HCT116 (cell line): Measurements from ENCODE around the gene KMT2B. TPM values are rescaled to one million over a fixed set of nuclear protein-coding genes. Genes with fewer than 3 reads are reported as not detected.

ENCODE experiments used
- ATAC-seq: fragments of 200-7000 bp; cut with Tn5 transposase; 2 replicates; pipeline ENCODE4 v1.9.1; 2020; ENCODE audit warnings: mild to moderate bottlenecking, moderate library complexity
- BruUV-seq: library from RNA; stranded (reverse); fragments of 400-500 nt; replicated peaks from 2 replicates; lab custom pipeline; 2021; lab: Mats Ljungman, UMichigan
- CTCF ChIA-PET: fragments of 300-600 bp; sonication (Branson Sonifier 250); formaldehyde crosslinking; loops from one replicate; lab custom pipeline; 2021; ENCODE audit warnings: antibody characterized with exemption; lab: Charles Lee
- POLR2A ChIA-PET: fragments of 300-600, 350-600 bp; sonication (Branson Sonifier 250); formaldehyde crosslinking; loops from one replicate; lab custom pipeline; 2021; ENCODE audit warnings: antibody characterized with exemption; lab: Charles Lee
- RAD21 ChIA-PET, 2 experiments: fragments of 300-600 bp; sonication (Branson Sonifier 250); formaldehyde crosslinking; loops; one replicate each; lab custom pipeline; 2023; ENCODE audit warnings: low total read pairs in 2 of 2; ENCODE audit not compliant: uncharacterized antibody in 2 of 2, unreplicated experiment in 2 of 2, low non-redundant PET in 1 of 2; lab: Charles Lee
- DNase-seq: peaks from one replicate; pipeline ENCODE4 v3.0.0-alpha.2; 2010; ENCODE audit warnings: low read depth, low spot score
- H2AFZ ChIP-seq: fragments of 200-600 bp; shearing (Covaris generic), sonication (generic); 2 replicates; pipeline ENCODE4 v1.6.1; 2017; ENCODE audit warnings: low read depth, mixed run types, mixed read lengths, antibody characterized with exemption, low read length; ENCODE audit not compliant: poor library complexity, severe bottlenecking
- H3K27ac ChIP-seq: 2 replicates; pipeline ENCODE4 v1.5.1; 2012; ENCODE audit warnings: low read depth, low read length
- H3K27me3 ChIP-seq: fragments of 200-600 bp; sonication (generic); 2 replicates; pipeline ENCODE4 v1.6.1; 2016; ENCODE audit warnings: mixed run types, low read length, mixed read lengths; ENCODE audit not compliant: insufficient read depth
- H3K36me3 ChIP-seq, 2 experiments: fragments of 200-500 bp in 1 of 2; fragments of 200-600 bp in 1 of 2; sonication (Bioruptor generic) in 1 of 2; sonication (generic) in 1 of 2; 2 replicates each; pipeline versions ENCODE4 v1.5.1 to v1.6.1; 2014 to 2016; ENCODE audit warnings: low read length in 2 of 2, inconsistent platforms in 1 of 2, mixed read lengths in 1 of 2, mixed run types in 1 of 2; ENCODE audit not compliant: insufficient read depth in 2 of 2, control insufficient read depth in 1 of 2
- H3K4me1 ChIP-seq, 2 experiments: fragments of 200-600 bp in 1 of 2; sonication (generic) in 1 of 2; 2 replicates each; pipeline versions ENCODE4 v1.5.1 to v1.6.1; 2012 to 2017; ENCODE audit warnings: low read length in 2 of 2, inconsistent platforms in 1 of 2, mild to moderate bottlenecking in 1 of 2, mixed read lengths in 1 of 2, mixed run types in 1 of 2, moderate library complexity in 1 of 2; ENCODE audit not compliant: insufficient read depth in 2 of 2, control insufficient read depth in 1 of 2
- H3K4me2 ChIP-seq: fragments of 200-600 bp; sonication (generic); 2 replicates; pipeline ENCODE4 v1.6.1; 2017; ENCODE audit warnings: mixed run types, low read length, mixed read lengths
- H3K4me3 ChIP-seq, 2 experiments: fragments of 200-600 bp in 1 of 2; sonication (generic) in 1 of 2; replicated peaks in 1 of 2; 2 replicates each; pipeline ENCODE4 v1.5.1; 2011 to 2016; ENCODE audit warnings: low read length in 2 of 2, control low read depth in 1 of 2, low read depth in 1 of 2, mild to moderate bottlenecking in 1 of 2, mixed read lengths in 1 of 2, mixed run types in 1 of 2
- H3K79me2 ChIP-seq: fragments of 200-600 bp; sonication (generic); 2 replicates; pipeline ENCODE4 v1.6.1; 2017; ENCODE audit warnings: mild to moderate bottlenecking, mixed run types, low read length, moderate library complexity, mixed read lengths; ENCODE audit not compliant: insufficient read depth
- H3K9ac ChIP-seq: fragments of 200-600 bp; sonication (generic); 2 replicates; pipeline ENCODE4 v1.6.1; 2016; ENCODE audit warnings: low read length, mixed read lengths
- H3K9me2 ChIP-seq: fragments of 200-600 bp; sonication (generic), shearing (Covaris generic); 2 replicates; pipeline ENCODE4 v1.6.1; 2017; ENCODE audit warnings: mixed run types, mild to moderate bottlenecking, moderate library complexity; ENCODE audit not compliant: insufficient read depth
- H3K9me3 ChIP-seq, 2 experiments: fragments of 200-500 bp in 1 of 2; fragments of 200-600 bp in 1 of 2; sonication (Bioruptor generic) in 1 of 2; sonication (generic) in 1 of 2; 2 replicates each; pipeline ENCODE4 v1.6.1; 2014 to 2017; ENCODE audit warnings: low read length in 2 of 2, mixed read lengths in 2 of 2, inconsistent platforms in 1 of 2, low read depth in 1 of 2, mild to moderate bottlenecking in 1 of 2, mixed run types in 1 of 2, moderate library complexity in 1 of 2; ENCODE audit not compliant: control insufficient read depth in 1 of 2, insufficient read depth in 1 of 2
- H4K20me1 ChIP-seq: fragments of 200-600 bp; sonication (generic), shearing (Covaris generic); 2 replicates; pipeline ENCODE4 v1.6.1; 2017; ENCODE audit warnings: mixed run types, mild to moderate bottlenecking, moderate library complexity; ENCODE audit not compliant: insufficient read depth
- CEBPB ChIP-seq: IDR thresholded peaks from 2 replicates; pipeline ENCODE4 v1.6.1; 2012; ENCODE audit warnings: low read depth
- EZH2phosphoT487 ChIP-seq: fragments of 200-600 bp; IDR thresholded peaks from 2 replicates; pipeline ENCODE4 v1.6.1; 2018; ENCODE audit warnings: antibody characterized with exemption, borderline replicate concordance
- FOSL1 ChIP-seq: IDR thresholded peaks from 2 replicates; pipeline ENCODE4 v1.6.1; 2012; ENCODE audit warnings: low read depth
- JUND ChIP-seq: IDR thresholded peaks from 2 replicates; pipeline ENCODE4 v1.6.1; 2012
- TCF7L2 ChIP-seq: IDR thresholded peaks from 2 replicates; pipeline ENCODE4 v1.7.0; 2011; ENCODE audit warnings: borderline replicate concordance, inconsistent platforms; ENCODE audit not compliant: insufficient read depth, insufficient read length; ENCODE audit errors: extremely low read depth
- ZNF274 ChIP-seq: fragments of 200-500 bp; sonication (Bioruptor generic); IDR thresholded peaks from 2 replicates; pipeline ENCODE4 v1.6.1; 2014; ENCODE audit warnings: mild to moderate bottlenecking, low read depth, low read length, inconsistent platforms
- intact Hi-C: fragments of 100-400 bp; cut with micrococcal nuclease; formaldehyde crosslinking; loops from 2 replicates; pipeline ENCODE4 v1.10.0; 2022
- total RNA-seq: library from RNA; stranded (reverse); gene quantifications from one replicate; pipeline ENCODE4 v1.2.1, GENCODE V29; 2021; ENCODE audit not compliant: unreplicated experiment
- TF ChIP-seq, protein P1 (sequence below): IDR thresholded peaks from 2 replicates; pipeline ENCODE4 v1.6.1; 2012

KMT2B gene
- total RNA-seq, 1 experiment from 2014 or later = 29.9 TPM

DNA sequence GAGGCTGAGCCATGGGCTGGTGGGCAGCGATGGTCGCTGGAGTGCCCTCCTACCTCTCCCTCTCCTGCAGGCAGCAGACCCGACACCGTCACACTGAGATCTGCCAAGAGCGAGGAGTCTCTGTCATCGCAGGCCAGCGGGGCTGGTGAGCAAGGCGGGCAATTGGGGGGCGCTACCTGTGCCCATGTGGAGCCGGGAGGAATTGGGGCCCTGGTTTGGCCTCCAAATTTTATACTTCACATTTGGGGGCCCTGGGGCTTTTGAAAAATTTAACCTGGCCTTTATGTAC, 67.5 kb downstream of the KMT2B start:
- CTCF ChIA-PET = no interaction called here

DNA sequence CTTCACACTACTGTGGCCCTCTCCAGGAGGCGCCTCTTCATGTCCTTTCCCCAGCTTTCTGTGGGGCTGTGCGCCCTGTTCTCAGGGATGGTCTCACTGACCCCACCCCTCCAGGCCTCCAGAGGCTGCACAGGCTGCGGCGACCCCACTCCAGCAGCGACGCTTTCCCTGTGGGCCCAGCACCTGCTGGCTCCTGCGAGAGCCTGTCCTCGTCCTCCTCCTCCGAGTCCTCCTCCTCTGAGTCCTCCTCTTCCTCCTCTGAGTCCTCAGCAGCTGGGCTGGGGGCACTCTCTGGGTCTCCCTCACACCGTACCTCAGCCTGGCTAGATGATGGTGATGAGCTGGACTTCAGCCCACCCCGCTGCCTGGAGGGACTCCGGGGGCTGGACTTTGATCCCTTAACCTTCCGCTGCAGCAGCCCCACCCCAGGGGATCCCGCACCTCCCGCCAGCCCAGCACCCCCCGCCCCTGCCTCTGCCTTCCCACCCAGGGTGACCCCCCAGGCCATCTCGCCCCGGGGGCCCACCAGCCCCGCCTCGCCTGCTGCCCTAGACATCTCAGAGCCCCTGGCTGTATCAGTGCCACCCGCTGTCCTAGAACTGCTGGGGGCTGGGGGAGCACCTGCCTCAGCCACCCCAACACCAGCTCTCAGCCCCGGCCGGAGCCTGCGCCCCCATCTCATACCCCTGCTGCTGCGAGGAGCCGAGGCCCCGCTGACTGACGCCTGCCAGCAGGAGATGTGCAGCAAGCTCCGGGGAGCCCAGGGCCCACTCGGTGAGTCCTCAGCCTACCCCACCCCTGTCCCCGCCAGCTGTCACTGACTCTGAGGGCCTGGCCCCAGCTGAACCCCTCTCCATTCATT, 68.7 kb downstream of the KMT2B start:
- Histone ChIP-seq H3K79me2 (no peaks in the 10 kb centered on the region), H3K9me2 (no peaks in the 10 kb centered on the region), H3K4me2 (no peak overlapping the region), H3K36me3 (peaks cover 0 to 2% of the 10 kb centered on the region in 2 experiments; a peak in 1 of 4 replicates), H3K27me3 (no peaks in the 10 kb centered on the region), H3K9ac (no peak overlapping the region), H4K20me1 (no peaks in the 10 kb centered on the region), H3K4me1 (no peaks in the 10 kb centered on the region), H3K27ac (no peak overlapping the region), H2AFZ (no peak overlapping the region), H3K9me3 (no peaks in the 10 kb centered on the region), H3K4me3 (no peak overlapping the region)
- RAD21 ChIA-PET = no interaction called here
- POLR2A ChIA-PET = no interaction called here
- DNase-seq (no peak), ATAC-seq (no peak)
- no peak for TF ChIP-seq ZNF274
- TF ChIP-seq EZH2phosphoT487 = no peak
- TF ChIP-seq FOSL1 = no peak
- no peak for TF ChIP-seq CEBPB
- no peak for TF ChIP-seq TCF7L2
- TF ChIP-seq, protein P1, sequence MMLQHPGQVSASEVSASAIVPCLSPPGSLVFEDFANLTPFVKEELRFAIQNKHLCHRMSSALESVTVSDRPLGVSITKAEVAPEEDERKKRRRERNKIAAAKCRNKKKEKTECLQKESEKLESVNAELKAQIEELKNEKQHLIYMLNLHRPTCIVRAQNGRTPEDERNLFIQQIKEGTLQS = no peak
- no TSS peak for BruUV-seq
- CTCF ChIA-PET = no interaction called here
- intact Hi-C loops = no loop called here

More for the DNA sequence above, 67.5 kb downstream of the KMT2B start:
- H2AFZ ChIP-seq = no peak overlapping the region
- H3K4me3 ChIP-seq = no peak overlapping the region
- H4K20me1 ChIP-seq = no peaks in the 10 kb centered on the region
- POLR2A ChIA-PET = no interaction called here
- ATAC-seq = no peak
- H3K27me3 ChIP-seq = no peaks in the 10 kb centered on the region
- RAD21 ChIA-PET = no interaction called here
- no peaks in the 10 kb centered on the region for H3K4me1 ChIP-seq
- intact Hi-C loops = no loop called here
- no peaks in the 10 kb centered on the region for H3K79me2 ChIP-seq
- peaks cover 2 to 4% of the 10 kb centered on the region in 2 experiments; a peak in 2 of 4 replicates for H3K36me3 ChIP-seq
- no peak overlapping the region for H3K9ac ChIP-seq
- DNase-seq = no peak
- no TSS peak for BruUV-seq
- no peak overlapping the region for H3K27ac ChIP-seq
- TF ChIP-seq JUND = no peak
- H3K4me2 ChIP-seq = no peak overlapping the region
- no peaks in the 10 kb centered on the region for H3K9me3 ChIP-seq
- no peaks in the 10 kb centered on the region for H3K9me2 ChIP-seq
